ENCODE results near the gene MRGPRG. TPM values are rescaled to one million over a fixed set of nuclear protein-coding genes. Genes with fewer than 3 reads are reported as not detected.

The MRGPRG gene
- total RNA-seq, 1 donor from 2014 or later: not detected

DNA sequence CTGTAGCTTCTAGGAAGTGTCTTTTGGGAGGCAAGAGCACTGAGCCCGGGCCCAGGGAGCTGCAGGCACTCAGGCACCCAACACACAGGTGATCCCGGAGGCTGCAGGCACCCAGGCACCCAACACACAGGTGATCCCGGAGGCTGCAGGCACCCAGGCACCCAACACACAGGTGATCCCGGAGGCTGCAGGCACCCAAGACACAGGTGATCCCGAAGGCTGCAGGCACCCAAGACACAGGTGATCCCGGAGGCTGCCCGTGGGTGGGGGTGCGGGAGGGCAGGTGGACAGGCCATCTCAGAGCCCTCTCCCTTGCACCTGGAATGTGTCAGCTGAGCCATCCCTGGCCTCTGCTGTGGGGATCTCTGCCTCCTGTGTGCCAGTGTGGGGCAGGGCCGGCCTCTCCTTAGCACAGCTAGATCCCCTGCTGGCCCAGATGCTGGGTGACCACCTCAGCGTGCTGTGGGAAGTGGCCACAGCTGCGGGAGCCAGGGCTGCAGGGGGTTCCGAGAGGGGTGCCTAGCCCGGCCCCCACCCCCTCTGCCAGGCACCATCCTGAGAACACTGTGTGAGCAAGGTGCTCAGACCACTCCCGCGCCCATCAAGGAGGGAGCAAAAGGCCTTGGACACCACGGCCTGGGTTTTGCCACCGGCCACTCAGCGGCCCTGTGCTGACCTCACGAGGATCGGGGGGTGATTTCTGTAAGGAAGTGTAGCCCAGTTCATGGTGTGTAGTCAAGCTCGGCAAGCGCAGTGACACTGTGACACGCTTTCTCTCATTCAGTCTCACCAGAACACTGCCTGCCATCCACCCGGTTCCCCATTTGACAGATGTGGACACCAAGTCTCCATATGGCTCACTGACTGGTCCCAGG, 14.2 kb downstream of the MRGPRG start:
- Histone ChIP-seq H3K27me3 (ENCODE audit: control insufficient read depth, insufficient read depth, low read length) (peaks cover 30% of the 10 kb centered on the region), H3K36me3 (ENCODE audit: control insufficient read depth, insufficient read depth, low read length) (no peaks in the 10 kb centered on the region), H3K4me3 (ENCODE audit: low read depth, low read length) (no peak overlapping the region)
- TF ChIP-seq CTCF (IDR thresholded peaks at IDR 0.05; ENCODE audit: insufficient read depth, low read length, severe bottlenecking): no peak
- FAIRE-seq: no peak
- DNase-seq (ENCODE audit: low read depth): no peak

DNA sequence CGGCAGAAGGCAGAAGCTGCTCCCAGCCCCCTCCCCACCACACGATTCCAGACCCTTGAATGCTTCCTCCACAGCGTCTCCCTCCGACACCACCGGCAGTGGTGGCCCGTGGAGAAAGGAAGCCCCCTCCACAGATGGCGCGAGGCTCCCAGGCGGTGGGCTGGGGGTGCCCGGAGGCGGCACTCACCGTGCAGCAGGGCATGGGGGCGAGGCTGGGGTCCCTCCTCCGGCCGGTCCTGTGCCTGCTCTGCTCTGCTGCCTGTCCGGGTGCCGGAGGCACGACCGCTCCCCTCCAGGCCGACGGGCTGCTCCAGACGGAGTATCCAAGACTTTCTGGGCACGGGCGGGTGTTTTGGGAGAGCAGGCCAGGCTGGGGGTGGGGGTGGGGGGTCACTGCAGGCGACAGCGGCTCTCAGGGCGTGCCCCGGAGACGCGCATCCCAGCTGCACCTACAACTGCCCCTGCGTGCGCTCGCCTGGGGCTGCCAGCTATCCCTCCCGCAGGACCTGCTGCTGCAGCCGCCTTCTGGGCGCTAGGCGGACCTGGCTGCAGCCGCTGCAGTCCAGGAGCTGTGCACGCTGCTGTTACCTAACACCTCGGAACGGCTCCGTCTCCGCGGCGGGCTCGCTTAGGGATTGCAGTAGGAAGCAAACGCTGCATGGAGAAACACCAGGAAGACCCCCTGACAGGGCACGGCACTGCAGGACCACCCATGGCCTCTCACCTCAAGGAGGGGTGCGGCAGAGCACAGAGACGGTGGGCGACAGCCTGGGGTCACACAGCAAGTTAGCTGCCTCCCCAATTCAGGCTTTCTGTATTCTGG, 15.2 kb downstream of the MRGPRG start:
- no peak for FAIRE-seq
- DNase-seq (ENCODE audit: low read depth): no peak
- H3K27me3 ChIP-seq (ENCODE audit: control insufficient read depth, insufficient read depth, low read length): peaks cover 30% of the 10 kb centered on the region
- no peaks in the 10 kb centered on the region for H3K36me3 ChIP-seq (ENCODE audit: control insufficient read depth, insufficient read depth, low read length)
- no peak overlapping the region for H3K4me3 ChIP-seq (ENCODE audit: low read depth, low read length)
- TF ChIP-seq CTCF (IDR thresholded peaks at IDR 0.05; ENCODE audit: insufficient read depth, low read length, severe bottlenecking): no peak

- FAIRE-seq: no peak
These were observed 15.9 kb downstream of the MRGPRG start for GRCh38 chr11:3202759-3203158.

DNA sequence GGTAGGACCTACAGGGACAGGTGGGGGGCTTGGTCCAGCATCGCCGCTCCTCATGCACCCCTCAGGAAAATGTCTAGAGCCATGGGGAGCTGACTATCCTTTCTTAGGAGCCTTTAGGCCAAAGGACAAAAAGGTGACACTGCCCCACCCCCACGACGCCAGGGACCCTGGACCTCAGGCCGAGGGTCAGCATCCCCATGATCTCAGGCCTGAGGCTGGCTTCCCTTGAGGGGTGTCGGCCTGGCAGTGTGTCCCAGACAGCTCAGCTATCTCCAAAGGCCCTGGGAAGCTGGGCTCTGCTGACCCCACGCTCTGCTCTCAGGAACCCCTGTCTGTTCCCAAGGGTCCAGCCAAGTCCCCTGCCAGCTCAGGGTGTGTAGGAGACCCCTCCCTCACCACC, 16.3 kb downstream of the MRGPRG start:
- DNase-seq (ENCODE audit: low read depth) (no peak), FAIRE-seq (no peak)
- Histone ChIP-seq H3K27me3 (ENCODE audit: control insufficient read depth, insufficient read depth, low read length) (peaks cover 32% of the 10 kb centered on the region), H3K36me3 (ENCODE audit: control insufficient read depth, insufficient read depth, low read length) (no peaks in the 10 kb centered on the region), H3K4me3 (ENCODE audit: low read depth, low read length) (no peak overlapping the region)
- TF ChIP-seq CTCF (IDR thresholded peaks at IDR 0.05; ENCODE audit: insufficient read depth, low read length, severe bottlenecking): no peak

More at GRCh38 chr11:3202759-3203158, 15.9 kb downstream of the MRGPRG start:
- H3K36me3 ChIP-seq (ENCODE audit: control insufficient read depth, insufficient read depth, low read length): no peaks in the 10 kb centered on the region
- H3K4me3 ChIP-seq (ENCODE audit: low read depth, low read length): no peak overlapping the region
- peaks cover 30% of the 10 kb centered on the region for H3K27me3 ChIP-seq (ENCODE audit: control insufficient read depth, insufficient read depth, low read length)
- no peak for TF ChIP-seq CTCF (IDR thresholded peaks at IDR 0.05; ENCODE audit: insufficient read depth, low read length, severe bottlenecking)
- DNase-seq (ENCODE audit: low read depth): no peak

DNA sequence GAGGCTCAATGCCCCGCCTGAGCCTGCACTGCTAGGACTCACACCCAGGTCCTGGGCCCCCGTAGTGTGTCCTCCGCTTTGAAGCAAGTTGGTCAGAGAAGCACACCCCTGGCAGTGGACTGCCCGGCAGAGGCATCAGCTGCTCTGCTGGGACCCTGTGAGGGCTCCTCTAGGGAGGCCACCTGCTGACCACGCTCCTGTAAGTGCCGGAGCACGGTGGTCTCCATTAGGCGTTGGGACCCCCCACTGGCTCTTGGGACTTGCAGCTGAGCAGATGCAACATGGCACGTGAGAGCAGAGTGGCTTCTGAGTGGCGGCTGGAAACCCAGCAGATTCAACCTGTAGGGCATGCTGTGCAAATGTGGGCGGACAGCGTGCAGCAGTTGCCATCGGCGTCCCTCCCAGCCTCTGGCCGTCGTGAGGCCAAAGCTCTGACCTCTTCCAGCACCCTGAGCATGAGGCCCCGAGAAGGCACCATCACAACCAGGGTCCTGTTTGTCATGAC, 16.9 kb downstream of the MRGPRG start:
- Histone ChIP-seq H3K36me3 (ENCODE audit: control insufficient read depth, insufficient read depth, low read length) (no peaks in the 10 kb centered on the region), H3K4me3 (ENCODE audit: low read depth, low read length) (no peak overlapping the region), H3K27me3 (ENCODE audit: control insufficient read depth, insufficient read depth, low read length) (peaks cover 33% of the 10 kb centered on the region)
- FAIRE-seq (no peak), DNase-seq (ENCODE audit: low read depth) (no peak)
- TF ChIP-seq CTCF (IDR thresholded peaks at IDR 0.05; ENCODE audit: insufficient read depth, low read length, severe bottlenecking): no peak
